NCI-H2196 treated with DMSO at 0.1 percent for 48 hours (cell line): ENCODE results near the gene PPFIA1.

Source experiments
- DNase-seq: peaks from one replicate; lab custom pipeline; 2025; ENCODE audit not compliant: unreplicated experiment; lab: John Stamatoyannopoulos, UW

PPFIA1 gene

GRCh38 chr11:70410276-70411205 lies 140.1 kb downstream of the PPFIA1 start:
- no peak for DNase-seq

- no peak for DNase-seq
Measured at GRCh38 chr11:70411713-70412452, 141.4 kb downstream of the PPFIA1 start.

GRCh38 chr11:70413151-70413550 lies 142.7 kb downstream of the PPFIA1 start:
- DNase-seq, result no peak

- DNase-seq, result no peak
Measured at GRCh38 chr11:70414341-70415100, 144.0 kb downstream of the PPFIA1 start.

- no peak for DNase-seq
Measured at GRCh38 chr11:70415191-70415590, 144.7 kb downstream of the PPFIA1 start.

- no peak for DNase-seq
Measured at GRCh38 chr11:70415642-70416395, 145.3 kb downstream of the PPFIA1 start.

- no peak for DNase-seq
Measured at GRCh38 chr11:70416881-70417280, 146.4 kb downstream of the PPFIA1 start.

- DNase-seq, result no peak
Measured at GRCh38 chr11:70418130-70418529, 147.6 kb downstream of the PPFIA1 start.

GRCh38 chr11:70419307-70420007 lies 149.0 kb downstream of the PPFIA1 start:
- DNase-seq, result no peak

GRCh38 chr11:70420008-70420464 lies 149.5 kb downstream of the PPFIA1 start:
- DNase-seq, result no peak

- DNase-seq, result no peak
Measured at GRCh38 chr11:70420496-70420895, 150.0 kb downstream of the PPFIA1 start.

- DNase-seq, result no peak
Measured at GRCh38 chr11:70421123-70421522, 150.6 kb downstream of the PPFIA1 start.

- no peak for DNase-seq
Measured at GRCh38 chr11:70422692-70423522, 152.4 kb downstream of the PPFIA1 start.

- DNase-seq, result no peak
Measured at GRCh38 chr11:70423523-70424505, 153.3 kb downstream of the PPFIA1 start.

GRCh38 chr11:70424765-70425344 lies 154.4 kb downstream of the PPFIA1 start:
- no peak for DNase-seq

GRCh38 chr11:70427436-70427835 lies 156.9 kb downstream of the PPFIA1 start:
- no peak for DNase-seq

GRCh38 chr11:70428701-70429427 lies 158.4 kb downstream of the PPFIA1 start:
- DNase-seq, result no peak
